ENCODE results near the gene EPS8.
"Not testable (repeated sequence)": the region's sequence is repeated elsewhere in the genome, so short reads cannot be mapped to it uniquely, and the experiment has no call there.

The EPS8 gene

DNA sequence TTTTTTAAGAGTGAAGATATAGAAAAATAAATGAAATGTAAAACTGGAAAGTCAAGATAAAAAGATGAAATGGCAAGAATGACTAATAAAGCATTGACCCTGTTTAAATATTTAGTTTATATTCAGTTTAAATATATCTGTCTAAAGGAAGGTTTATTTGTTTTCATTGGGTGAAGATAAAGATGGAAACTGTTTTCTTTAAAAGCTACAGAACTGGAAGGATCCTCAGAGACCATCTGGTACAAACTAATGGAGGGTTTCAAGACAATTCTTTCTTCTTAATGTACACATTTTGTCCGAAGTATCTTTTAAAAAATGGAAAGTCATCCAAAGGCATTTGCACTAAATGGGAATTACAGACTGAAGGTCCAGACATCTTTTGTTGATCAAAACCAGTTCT is 142.6 kb downstream of the EPS8 start:
- DNase-seq (ENCODE audit: low spot score) = no peak

DNA sequence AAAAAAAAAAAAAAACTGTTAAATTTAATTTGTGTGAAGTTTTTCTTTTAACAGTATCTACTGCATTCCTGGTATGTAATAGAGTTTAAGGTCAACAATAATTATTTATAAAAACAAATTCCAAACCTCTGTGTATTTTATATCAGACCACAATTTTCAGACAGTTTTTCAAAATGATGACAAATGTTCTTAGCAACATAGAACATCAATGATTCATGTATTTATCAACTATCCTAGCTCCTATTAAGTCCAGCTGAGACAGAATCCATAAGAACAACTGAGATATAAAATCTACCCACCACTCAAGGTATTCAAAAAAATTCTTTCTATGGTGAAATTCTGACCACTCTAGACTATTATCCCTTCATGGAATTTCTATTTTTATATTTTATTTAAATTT is 144.5 kb downstream of the EPS8 start:
- DNase-seq (ENCODE audit: low spot score) = no peak

DNA sequence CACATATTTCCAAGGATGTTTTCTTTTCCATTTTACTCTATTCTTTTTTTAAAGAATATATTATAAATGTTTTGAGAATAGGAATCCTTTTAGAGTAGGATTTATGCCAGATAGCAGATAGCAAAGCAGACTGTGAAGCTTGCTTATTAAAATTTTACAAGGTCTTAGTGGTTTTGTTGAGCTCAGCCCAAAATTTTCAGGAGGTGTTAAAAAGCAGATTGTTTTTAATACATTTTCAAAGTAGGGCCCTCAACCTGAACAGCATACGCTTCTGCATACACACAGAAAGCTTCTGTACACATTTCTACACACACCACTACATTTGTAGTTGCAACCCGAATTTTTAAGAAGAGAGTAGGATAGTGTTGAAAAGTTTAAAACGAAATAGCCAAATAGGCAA is 151.0 kb downstream of the EPS8 start:
- DNase-seq (ENCODE audit: low spot score) = no peak

GRCh38 chr12:15636060-15636890 is 152.9 kb downstream of the EPS8 start:
- DNase-seq (ENCODE audit: low spot score) = no peak

DNA sequence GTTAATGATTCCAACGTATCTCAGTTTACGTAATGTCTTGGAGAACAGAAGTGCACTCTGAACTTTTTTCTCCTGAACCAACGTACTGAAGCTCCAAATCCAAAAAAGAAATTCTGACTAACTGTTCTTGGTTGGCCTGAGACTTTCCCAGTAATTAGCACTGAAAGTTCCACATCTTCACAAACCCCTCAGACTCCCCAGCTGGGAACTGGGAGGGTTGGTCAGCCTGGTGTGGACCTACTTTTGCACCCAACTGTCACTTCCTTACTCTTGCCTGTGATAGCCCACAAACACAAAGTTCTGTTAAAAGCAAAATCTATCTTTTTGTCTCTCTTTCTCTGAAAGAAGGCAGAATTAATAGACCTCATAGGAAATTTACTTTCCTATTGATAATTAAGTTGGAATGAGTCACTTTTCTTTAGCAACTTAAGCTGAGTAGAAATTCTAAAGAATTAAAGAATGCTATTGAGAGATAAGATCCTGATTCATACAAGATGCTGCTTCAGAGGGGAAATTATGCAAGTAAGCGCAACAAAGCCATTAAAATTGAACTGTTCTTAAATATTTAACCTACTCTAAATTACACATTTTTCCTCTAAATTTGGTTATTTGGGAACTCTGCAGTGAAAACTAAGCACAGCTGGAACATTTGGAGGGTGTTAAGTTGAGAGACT is 155.0 kb downstream of the EPS8 start:
- DNase-seq (ENCODE audit: low spot score) = no peak

- no peak for DNase-seq (ENCODE audit: low spot score)
Observed at GRCh38 chr12:15633201-15633600, 156.0 kb downstream of the EPS8 start.

DNA sequence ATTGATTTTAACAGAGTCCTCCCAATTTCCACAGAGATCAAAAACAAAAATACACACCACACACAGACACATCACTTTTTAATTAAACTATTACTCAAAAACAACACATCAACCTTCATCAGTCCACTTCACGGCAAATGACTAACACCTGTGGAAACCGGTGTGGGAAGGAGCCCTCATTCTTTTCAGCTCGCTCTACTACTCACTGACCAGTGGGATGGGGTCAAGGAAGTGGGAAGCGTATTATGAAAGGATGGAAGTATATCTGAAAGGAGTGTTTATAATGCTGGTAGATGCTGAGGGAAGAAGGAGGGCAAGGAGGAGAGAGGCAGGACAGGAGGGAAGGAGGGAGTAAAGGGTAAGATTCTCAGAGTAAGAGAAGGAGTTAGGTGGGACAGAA is 156.5 kb downstream of the EPS8 start:
- DNase-seq (ENCODE audit: low spot score) = no peak

DNA sequence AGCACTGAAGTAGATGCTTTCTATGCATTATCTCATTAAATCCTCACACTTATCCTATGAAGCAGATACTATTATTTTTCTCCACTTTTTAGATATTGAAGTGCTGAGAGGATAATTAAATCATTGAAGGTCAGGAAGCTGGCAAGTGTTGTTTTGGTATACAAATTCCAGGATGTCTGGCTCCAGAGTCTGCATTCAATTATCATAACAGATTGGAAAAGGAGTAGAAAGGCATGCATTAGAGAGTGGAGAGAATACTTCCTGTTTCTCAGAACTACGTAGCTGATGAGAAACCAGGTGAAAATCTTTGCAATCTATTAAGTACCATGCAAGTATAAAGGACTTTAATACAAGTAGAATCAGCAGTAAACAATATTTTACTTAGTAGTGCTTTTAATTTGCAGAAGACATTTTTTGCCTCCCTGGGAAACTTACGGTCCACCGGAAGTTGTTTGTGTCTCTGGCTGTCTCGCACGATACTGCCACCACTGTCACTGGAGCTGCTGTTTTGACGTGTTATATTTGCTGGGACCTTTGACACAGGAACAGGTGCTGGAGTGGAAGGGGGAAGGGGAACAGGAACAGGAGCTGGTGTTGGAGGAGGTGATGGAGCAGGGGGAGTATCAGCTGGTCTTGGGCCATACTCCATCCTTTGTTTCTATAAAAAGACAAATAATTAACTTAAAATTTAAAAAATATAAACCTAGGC is 158.0 kb downstream of the EPS8 start:
- DNase-seq (ENCODE audit: low spot score) = no peak

- DNase-seq (ENCODE audit: low spot score) = no peak
Observed at GRCh38 chr12:15629761-15630160, 159.4 kb downstream of the EPS8 start.

GRCh38 chr12:15629108-15629507 is 160.1 kb downstream of the EPS8 start:
- peak; percentile 97 for DNase-seq (ENCODE audit: low spot score)

DNA sequence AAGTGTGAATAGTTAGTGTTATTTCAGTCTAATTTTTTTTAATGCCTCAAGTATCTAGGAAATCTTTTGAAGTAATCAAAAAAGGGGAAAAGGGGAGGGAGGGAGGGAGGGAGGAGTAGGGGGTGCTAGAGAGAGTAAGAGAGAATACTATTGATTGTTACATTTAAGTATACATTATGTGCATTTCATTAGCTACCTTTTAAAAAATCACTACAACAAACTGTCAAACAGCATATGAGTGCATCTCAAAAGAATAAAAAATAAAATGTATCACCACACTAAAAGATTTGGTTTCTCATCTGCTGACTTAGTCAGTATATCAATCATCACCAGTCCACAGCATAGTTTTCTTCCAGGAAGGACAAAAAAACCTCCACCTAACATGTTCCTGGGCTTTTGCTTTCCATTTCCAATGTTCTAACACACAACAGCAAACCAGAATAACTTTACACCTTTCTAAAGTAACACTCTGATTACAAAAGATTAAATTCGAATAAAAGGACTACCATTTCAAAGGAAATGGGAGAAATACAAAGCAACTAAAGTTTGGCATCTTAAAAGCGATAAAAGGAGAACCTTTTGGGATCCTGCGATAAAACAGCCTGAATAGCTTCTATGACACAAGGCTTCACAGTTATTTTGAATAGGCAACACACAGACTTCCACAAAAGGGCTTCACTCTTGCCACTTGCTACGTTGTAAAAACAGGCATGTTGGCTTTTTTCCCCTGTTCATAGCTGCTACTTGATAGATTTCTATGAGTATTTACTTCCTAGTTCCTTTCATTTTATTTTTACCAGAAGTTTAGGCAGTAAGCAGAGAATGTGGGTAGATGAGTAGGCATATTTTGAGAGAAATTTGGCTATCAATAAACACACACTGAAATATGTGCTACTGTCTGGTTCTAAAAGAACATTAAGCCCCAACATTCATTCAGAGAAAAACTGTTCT is 160.9 kb downstream of the EPS8 start:
- peak; percentile 16 for DNase-seq (ENCODE audit: low spot score)

GRCh38 chr12:15625075-15625474 is 164.1 kb downstream of the EPS8 start:
- no peak for DNase-seq (ENCODE audit: low spot score)

- no peak for DNase-seq (ENCODE audit: low spot score)
Observed at GRCh38 chr12:15620741-15621539, 168.2 kb downstream of the EPS8 start.

DNA sequence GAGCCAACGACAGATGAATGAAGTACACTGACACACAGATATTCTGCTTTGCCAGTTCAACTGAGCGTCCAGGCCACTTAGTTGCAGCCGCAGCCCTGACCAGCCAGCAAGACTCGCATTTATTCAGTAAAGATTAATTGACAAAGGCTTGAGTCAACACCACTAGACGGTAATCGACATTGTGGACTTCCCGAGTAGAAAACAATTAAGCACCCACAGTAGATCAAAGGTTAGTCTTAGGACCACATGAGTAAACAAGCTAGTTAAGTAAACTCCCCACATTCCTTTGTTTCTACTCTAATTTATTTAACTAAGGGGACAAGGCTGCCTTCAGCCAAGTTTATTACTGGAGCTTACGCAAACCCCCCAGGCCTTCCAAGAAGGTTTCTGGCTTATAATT is 172.7 kb downstream of the EPS8 start:
- not testable (repeated sequence) for DNase-seq (ENCODE audit: low spot score)

- DNase-seq (ENCODE audit: low spot score) = no peak
Observed at GRCh38 chr12:15613981-15614380, 175.2 kb downstream of the EPS8 start.

- DNase-seq (ENCODE audit: low spot score) = no peak
Observed at GRCh38 chr12:15608941-15609340, 180.2 kb downstream of the EPS8 start.

- no peak for DNase-seq (ENCODE audit: low spot score)
Observed at GRCh38 chr12:15608406-15608805, 180.8 kb downstream of the EPS8 start.

GRCh38 chr12:15605881-15606590 is 183.2 kb downstream of the EPS8 start:
- no peak for DNase-seq (ENCODE audit: low spot score)

DNA sequence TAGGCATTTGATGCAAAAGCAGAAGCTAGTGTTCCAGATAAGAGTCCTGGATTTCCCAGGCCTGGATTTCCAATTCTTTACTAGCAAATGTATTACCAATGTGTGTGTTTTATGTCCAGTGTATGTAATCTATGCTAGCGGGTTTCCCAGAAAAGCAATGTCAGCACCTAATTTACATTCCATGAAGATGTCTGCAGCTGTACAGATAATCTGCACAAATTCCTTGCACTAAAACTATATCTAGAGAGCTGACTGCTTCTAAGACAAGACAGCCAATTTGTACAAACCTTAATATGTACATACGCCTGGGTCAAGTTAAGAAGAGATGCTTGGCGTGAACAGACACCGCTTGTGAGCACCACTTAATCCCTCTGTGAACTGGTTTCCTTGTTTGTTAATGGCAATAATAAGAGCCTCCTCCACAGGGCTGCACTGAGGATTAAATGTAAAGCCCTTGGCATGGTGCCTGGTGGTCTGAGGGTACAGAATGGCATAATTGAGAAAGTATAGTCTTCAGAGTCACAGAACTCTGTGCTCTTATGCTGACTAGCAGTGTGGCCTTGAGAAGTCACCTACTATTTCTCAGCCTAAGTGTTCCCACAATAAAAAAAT is 185.6 kb downstream of the EPS8 start:
- DNase-seq (ENCODE audit: low spot score) = no peak
